HG03103 (cell line): Measurements from ENCODE around the gene SH3GL1.

ENCODE experiments used
- ATAC-seq: cut with Tn5 transposase; IDR thresholded peaks from one replicate; pipeline ENCODE4 v1.9.1; 2021; ENCODE audit warnings: low read depth; ENCODE audit not compliant: unreplicated experiment

The SH3GL1 gene

DNA sequence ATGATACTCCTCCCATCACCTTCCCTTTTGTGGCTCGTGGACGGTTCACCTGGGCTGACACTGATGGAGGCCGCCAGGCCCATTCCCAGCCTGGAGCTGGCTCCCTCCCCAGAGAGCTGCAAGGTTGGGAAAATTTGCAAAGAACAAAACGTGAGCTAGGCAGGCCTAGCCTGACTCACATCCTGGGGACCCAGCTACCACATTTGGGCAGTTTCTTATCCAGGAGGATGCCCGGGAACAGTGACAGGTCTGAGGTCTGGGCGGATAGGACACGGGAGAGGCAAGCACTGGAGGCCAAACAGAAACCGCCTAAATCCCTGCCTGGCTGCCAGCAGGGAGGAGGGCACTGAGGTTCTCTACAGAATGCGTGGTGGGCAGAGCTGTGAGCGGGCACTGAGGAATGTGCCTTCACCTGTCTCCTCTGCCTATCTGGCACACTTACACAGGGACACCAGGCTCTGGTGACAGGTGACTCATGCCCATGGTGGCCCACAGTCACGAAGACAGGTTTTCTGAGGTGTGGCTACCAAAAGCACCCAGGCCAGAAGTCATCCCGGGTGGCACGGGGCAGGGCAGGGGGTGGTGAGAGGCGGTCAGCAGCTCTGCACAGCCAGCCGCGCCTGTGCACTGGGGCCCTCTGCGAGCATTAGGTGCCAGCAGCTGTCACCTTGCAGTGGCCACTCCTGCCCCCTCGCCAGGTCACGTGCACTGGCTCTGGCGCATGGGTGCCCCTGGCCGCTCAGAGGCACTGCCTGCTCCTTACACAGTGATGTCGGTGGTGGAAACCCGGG lies 23.2 kb downstream of the SH3GL1 start:
- no peak for ATAC-seq

DNA sequence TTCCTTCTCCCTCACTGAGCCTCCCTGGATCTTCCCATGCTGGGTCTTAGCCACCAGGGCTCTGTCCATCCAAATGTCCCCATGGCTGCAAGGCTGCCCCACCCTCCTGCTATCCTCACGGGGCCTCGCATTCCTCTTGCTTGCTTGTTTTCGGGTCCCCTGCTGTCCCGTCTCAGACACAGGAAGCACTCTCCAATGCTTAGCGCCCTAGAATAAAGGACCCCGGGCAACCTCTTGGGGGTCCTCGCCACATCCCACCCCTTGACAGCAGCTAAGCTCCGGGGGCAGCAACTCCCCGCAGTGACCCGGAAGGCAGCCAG lies 23.7 kb downstream of the SH3GL1 start:
- no peak for ATAC-seq

DNA sequence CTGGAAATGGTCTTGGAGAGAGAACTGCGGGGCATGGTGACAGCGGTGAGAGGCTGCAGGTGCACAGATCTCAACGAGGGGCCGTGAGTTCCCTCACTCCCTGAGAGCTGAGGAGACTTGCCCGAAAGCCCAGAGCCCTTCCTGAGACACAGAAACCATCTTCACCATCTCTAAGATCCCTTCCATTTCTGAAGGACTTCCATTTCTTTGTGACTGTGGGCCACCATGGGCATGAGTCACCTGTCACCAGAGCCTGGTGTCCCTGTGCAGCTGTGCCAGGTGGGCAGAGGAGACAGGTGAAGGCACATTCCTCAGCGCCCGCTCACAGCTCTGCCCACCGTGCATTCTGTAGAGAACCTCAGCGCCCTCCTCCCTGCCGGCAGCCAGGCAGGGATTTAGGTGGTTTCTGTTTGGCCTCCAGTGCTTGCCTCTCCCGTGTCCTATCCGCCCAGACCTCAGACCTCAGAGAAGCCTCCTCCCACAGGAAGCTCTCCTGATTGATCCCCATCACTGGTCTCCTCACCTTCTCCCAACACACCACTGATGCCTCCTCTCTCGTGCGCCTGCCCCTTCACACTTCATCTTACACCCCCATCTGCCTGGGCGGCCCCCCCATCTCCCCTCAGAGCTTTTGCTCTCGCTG lies 24.2 kb downstream of the SH3GL1 start:
- no peak for ATAC-seq

DNA sequence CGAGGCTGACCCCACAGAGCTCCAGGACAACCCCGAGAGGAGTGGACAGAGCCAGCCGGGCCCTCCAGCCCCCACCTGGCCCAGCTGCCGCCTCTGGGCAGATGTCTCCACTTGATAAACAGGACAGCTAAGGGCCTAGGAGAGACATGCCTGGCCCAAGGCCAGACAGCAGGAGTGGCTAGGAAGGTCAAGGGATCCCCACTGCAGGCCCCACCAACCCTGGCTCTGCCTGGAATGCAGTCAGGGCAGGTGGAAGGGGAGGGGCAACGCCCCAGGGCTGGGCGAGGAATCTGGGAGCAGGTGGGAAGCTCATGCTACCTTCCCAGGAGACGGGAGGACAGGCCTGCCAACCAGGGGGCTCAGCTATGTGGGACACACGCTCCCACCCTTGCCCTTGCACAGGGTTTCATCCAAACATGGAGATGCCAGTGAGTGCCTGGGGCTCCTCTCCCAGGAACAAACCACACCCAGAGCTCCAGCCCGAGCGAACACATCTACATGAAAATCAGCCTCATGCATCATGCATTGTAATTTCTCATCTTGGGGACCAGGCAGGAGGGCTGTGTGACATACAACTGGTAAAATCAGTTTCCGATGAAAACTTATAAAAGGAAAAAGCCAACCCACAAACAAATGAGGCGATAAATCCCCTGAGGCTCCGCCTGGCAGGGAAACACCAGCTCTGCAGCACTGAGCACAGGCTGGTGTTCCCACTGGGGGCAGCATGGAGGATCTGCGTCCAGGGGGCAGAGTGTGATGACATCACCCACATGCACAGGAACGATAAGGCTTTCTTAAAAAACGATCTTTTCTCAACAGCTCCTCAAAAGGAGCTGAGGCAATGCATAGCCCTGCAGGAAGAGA lies 25.0 kb downstream of the SH3GL1 start:
- ATAC-seq: no peak

DNA sequence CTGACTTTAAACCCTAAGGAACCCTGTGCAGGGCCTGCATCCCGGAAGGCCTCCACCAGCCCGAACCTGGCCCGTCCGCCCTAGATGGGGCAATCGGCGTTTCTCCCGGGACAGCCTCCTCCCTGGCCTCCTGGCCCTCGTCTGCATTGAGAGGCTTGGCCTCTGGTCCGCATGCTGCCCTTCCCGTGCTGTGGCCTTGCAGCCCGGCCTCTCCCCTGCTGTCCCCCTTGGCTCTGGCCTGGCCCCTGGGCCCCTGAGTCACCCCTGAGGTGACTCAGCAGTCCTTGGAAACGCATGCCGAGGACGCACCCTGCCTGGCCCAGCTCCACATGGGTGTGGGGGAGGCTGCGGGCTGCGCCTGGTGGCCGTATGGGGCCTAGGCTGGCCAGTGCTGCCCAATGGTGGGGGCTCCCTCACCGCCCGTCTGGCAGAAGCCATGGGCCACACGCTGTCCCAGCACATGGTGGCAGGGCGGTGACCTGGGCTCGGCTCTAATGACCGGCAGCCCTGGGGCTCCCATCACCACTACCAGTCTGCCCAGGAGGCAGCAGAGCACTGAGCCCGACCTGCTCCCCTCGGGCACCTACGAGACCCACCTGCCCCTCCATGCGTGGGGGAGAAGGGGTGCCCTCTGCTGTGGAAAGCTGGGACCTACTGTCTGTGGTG lies 25.7 kb downstream of the SH3GL1 start:
- no peak for ATAC-seq

DNA sequence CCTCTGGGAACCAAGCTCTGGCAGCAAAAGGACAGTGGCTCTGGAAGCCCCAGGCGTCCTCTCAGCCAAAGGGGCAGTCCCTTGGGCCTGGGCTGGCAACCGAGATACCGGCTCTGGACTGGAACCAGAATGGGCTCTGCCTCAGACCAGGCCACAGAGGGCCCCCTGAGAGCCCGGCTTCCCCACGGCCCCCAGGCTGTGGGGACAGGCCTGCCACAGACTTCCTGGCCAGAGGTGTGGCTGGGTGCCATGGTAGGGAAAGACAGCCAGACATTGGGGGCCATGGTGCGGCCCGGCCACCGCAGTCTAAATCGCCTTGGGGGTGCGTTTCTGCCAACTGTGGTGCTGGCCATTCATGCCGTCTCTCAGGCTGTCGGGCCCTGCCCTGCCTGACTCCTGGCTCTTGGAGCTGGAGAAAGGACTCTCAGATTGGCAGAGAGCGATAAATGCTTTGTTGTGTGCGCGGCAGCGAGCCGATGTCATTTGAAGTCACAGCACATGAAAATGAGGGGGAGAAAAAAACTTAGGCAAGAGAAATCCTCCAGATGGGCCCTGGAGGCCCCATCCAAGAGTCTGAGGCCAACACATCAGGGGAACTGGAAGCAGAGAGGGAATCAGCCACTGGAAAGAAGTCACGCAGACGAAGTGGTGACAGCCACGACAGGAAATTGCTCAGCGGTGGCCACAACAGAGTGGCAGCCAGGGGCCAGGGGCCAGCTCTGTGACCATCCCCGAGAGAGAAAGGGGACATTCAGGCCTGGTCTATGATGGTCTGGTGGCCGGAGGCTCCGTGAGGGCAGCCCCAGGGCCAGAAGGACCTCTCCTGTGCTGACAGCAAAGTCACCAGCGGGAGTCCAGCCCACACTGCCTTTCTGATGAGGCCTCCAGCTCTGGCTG lies 26.5 kb downstream of the SH3GL1 start:
- no peak for ATAC-seq

DNA sequence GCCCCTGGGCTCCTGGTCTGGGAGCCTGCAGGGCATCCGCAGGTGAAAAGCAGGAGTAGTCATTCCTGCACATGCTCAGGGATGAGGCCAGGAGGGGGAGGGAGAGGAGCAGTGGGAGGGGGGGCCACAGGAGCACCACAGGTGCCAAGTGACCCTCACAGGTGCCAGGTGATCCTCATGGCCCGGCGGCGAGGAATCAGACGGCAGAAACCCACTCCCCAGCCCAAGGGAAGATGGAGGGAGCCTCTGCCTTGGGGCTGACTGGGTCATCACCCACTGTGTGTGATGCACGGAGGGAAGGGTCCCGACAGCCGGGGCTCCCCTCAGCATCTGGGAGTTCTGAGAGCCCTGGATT lies 27.4 kb downstream of the SH3GL1 start:
- no peak for ATAC-seq

DNA sequence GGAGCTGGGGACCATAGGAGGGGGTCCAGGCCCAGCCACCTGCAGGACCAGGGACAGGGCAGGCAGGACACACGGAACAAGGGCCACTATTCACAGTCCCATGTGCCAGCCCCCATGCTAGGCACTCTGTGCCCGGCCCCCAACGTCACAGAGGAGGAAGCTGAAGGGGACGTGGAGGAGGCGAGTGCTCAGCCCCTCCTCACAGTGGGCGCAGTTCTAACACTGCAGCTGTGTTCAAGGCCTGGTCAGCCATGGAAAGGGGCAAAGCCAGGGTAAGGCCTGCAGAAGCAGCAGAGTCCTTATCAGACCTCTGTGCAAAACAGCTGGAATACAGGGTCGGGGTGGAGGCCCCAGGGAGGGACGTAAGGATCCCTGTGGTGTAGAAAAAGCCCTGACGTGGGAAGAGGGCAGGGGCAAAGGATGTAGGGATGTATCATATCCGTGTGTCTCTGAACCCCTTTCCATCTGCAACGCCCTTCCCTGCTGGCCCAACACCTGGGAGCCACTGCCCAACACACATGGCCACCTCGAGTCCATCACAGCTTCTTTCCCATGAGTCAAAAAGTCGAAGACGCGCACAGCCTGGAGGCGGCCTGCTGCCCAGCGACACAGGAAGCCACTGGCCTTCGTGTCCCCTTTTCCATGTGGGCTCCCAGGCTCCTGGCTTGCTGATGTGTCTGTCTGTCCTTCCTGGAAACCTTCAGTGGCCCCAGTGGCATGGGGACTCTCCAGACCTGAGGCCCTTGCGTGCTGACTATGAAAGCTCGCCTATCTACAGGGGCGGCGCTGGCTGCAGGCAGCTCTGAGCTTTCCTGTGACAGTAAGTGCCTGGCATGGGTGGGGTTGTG lies 28.0 kb downstream of the SH3GL1 start:
- no peak for ATAC-seq

DNA sequence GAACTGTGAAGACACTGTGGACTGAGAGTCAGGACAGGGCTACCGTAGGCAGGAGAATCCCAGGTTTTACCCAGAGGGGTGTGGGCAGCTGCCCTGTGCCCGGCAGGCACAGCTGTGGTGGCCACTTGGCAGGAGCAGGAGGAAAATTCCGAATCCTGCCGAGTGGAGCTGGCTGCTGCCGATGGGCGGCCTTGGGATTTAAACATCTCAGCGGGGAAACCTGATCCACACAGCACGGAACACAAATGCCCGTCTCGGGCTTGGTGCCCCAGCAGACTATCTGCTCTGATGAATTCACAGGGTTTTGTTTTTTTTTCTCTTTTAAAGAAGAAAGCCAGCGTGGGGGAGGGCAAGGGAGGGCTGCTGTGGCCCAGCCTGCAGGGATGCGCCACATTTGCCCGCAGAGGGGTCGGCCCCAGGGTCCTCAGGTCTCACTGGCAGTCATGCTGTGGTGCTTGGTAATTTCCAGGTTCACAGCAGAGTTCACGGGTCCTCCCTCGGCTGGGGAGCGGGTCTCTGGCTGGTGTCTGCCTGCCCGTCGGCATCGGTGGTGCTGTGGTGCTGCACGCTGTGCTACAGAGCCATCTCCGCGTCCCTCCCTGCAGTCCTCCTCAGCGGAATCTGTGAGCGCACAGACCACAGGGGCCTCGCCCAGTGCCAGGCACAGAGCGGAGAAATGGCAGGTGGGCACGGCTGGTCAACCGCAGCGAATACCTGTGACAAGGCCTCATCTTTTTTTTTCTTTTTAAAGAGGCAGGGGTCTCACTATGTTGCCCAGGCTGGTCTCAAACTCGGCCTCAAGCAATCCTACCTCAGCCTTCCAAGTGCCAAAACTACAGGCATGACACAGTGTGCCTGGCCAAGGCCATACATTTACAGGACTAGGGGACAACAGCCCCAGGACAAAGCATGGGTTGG lies 28.8 kb downstream of the SH3GL1 start:
- no peak for ATAC-seq

DNA sequence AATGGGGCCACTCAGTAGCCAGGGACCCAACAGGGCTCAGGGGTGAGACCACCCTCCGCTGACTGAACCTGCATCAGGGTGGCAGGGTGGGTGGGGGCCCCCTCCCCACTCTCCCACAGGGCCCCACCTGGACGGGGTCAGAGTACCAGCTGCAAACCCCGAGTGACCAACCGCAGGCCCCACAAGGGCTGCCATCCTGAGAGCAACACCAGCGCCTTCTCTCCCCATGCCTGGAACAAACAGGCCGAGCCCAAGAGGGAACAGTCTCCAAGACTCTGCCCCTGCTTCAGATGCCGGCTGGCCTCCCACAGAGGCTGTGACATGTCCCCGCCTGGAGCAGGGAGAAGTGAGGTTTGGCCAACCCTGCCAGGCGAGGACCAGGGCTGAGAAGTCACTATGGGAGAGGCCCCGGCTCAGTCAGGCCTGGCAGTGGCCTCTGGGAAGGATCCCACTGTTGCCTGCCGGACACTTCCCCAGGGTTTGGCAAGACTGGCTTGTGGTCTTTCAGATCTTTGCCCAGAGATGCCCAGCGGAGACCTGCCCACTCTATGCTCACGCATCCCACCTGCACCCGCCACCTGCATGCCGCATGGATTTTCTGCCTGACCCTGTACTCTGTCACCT lies 29.8 kb downstream of the SH3GL1 start:
- ATAC-seq: no peak

DNA sequence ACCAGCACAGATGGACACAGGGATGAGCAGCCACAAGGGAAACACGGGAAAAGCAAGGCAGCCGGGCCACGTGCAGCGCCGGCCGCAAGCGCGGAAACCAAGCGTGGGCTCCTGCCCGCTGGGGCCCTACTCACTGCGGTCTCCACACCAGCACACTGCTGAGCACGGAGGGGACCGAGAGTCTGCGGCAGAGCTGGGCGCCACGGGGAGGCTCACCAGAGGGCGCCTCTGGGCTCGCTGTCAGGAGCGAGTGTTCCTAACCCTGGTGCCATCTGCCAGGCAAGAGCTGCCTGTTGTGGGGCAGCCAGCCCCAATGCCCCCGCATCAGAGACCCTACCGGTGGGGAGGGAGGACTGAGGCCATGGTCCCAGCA lies 30.5 kb downstream of the SH3GL1 start:
- ATAC-seq: no peak

DNA sequence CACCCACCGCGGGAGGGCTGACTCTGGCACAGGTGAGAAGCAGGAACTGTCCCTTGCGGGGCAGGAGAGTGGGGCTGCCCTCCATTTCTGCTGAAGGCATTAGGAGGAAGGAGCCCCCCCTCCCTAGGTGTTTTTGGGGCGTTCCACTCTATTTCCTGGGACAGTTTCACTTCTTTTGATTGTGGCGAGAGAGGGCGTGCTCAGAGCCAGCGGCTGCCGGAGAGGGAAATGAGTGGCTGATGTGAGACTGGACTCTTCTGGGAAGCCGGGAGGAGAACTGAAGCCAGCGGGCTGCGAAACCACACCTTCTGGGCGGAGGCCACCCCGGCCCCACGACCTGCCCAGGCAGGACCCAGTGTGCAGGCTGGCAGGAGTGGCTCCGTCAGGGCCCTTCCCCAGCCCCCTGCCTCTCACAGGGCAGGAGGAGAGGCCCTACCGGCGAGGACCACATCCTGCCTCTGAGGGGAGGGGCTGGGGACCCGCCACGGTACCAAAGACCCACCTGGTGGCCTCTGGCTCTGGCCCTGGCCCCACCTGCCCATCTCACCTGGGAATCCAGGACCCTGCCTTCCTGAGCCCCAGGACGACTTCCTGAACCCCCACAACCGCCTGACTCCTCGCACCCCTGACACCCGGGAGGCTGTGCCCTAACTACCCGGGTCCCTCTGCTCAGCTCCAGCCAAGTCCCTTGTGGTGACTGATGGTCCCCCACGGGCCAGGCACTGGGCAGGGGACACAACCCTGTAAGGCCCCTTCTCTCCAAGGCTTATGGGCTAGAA lies 31.0 kb downstream of the SH3GL1 start:
- peak; percentile 43 for ATAC-seq

DNA sequence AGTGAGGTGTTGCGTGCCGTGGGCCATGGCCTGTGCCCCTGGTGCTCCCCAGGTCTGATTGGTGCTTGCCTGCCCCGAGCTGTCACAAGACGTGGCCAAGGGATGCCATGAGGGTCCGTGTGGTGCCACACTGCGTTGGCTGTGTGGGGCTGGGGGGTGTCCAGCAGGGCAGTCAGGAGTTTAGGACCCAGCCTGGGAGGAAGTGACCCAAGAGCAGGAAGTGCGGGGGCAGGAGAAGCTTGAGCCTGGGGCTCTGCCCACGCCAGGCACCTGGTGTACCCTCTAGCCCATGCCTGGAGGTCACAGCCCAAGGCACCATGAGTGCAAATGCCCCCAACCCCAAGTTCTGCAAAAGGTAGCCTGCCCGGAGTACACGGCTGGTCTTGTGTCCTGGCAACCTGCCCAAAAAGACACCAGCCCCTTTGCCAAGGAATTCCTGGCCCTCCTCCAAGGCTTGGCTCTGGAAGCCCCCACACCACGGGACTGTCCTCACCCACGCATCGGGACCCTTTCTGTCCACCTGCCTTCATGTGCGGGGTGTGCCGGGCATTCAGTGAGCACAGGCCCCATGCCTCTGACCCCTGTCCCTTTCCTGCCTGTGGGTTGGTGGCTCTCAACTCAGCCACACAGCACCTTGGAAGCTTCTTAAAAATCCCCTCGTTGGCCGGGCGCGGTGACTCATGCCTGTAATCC lies 32.1 kb downstream of the SH3GL1 start:
- no peak for ATAC-seq

DNA sequence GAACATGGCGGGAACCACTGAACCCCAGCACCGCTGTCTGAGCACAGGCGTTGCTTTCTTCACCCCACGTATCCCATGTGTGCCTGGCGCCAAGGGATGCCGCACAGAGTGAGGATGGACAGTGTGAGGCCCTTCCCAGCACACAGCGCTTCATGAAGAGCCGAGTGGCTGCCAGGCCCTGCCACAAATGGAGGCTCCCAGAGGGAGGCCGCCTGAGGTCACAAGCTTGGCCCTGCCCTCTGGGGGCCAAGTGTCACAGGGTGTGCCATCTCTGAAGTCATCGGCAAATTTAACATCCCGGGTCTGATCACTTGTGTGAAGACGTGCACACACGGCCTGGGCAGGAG lies 32.6 kb downstream of the SH3GL1 start:
- ATAC-seq: no peak

DNA sequence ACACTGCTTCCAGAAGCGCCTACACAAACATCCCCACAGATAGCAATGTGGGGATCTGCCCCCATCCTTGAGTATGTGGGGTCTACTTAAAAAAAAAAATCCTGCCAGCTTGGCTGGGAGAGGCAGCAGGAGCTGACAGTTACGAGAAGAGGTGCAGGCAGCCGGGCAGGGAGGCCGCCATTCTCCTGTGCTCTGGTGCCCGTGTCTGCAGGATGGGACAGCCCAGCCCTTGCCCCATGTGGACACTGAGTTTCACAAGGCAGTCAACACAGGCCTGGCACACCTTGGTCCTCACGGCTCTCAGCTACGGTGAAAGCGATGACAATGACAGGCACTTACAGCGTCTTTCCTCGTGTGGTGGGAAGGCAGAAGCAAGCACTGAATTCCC lies 33.0 kb downstream of the SH3GL1 start:
- no peak for ATAC-seq

DNA sequence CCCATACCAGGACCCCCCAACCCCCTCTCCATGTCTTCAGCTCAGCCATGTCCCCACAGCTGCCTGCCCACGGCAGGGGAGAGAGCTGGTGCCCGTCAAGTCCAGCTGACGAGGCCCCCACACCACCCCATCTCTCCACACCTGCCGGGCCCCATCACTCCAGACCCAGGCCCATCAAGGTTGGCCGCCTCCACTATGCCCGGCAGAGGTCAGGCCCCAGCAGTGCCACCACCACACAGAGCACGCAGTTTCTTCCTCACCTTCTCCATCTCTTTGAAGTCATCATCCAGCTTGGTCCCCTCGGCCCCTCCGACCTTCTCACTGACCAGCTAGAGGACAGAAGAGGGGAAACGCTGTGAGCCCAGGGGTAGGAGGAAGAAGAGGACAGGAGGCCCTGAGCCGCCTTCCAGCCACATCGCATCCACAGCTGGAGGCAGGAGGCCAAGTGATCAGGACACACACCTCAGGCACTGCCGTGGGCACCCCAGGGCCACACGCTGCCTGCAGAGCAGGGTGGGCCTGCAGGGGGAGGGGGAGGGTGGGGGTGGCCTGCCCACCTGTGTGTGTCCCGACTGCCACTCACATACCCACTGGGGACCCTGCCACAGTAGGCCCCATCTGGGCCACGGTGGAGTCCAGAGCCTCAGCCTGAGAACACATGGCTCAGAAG lies 33.5 kb downstream of the SH3GL1 start:
- ATAC-seq: no peak
